Posterior vena cava (tissue), 2 donors: ENCODE results near the gene ATP8A2. TPM values are rescaled to one million over a fixed set of nuclear protein-coding genes. Genes with fewer than 3 reads are reported as not detected.
"Not testable (repeated sequence)": the region's sequence is repeated elsewhere in the genome, so short reads cannot be mapped to it uniquely, and the experiment has no call there.

Source experiments
- DNase-seq: peaks from one replicate; pipeline ENCODE4 v3.0.0-alpha.2; 2020; ENCODE audit warnings: low spot score
- intact Hi-C, 2 donors: fragments of 100-400 bp; cut with DNase I; formaldehyde crosslinking; loops; one replicate each; pipeline versions ENCODE4 v1.14.1 to v1.14.2; 2022 to 2023
- total RNA-seq, 2 donors: library from RNA; stranded (reverse); fragmentation: NEBNext Ultra II Directional; extraction: Animal tissue kit (Norgen Biotek cat#: 25700); gene quantifications; one replicate each; pipeline ENCODE4 v1.2.1, GENCODE V29; 2021
- donor health status: DM: yes; HTN: yes; CAD: no.
- donor health status: DM: yes; HTN: yes; CAD: no.

Gene ATP8A2
- total RNA-seq, 2 donors from 2014 or later: 0.24 to 0.60 TPM

DNA sequence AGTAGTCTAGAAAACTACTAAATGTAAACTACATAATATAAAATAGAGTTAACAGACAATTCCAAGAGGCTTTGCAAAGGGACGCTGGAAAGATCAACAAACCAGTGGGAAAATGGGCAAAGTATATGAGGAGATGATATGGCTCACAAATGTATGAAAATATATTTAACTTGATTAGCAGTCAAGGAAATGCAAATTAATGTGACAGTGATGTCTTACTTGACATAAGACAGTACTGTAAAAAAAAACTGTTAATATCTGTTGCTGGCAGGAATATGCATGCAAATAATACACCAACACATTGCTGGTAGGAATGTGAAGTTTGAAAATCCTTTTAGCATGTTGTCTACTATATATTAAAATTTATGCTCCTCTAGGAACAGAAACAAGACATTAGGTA is 136.1 kb downstream of the ATP8A2 start:
- no peak for DNase-seq
- intact Hi-C loops: no loop called here

DNA sequence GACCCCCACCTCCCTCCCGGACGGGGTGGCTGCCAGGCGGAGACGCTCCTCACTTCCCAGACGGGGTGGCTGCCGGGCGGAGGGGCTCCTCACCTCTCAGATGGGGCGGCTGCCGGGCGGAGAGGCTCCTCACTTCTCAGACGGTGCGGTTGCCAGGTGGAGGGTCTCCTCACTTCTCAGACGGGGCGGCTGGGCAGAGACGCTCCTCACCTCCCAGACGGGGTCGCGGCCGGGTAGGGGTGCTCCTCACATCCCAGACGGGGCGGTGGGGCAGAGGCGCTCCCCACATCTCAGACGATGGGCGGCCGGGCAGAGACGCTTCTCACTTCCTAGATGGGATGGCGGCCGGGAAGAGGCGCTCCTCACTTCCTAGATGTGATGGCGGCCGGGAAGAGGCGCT is 141.3 kb downstream of the ATP8A2 start:
- intact Hi-C loops, DNase-seq: not testable (repeated sequence)

DNA sequence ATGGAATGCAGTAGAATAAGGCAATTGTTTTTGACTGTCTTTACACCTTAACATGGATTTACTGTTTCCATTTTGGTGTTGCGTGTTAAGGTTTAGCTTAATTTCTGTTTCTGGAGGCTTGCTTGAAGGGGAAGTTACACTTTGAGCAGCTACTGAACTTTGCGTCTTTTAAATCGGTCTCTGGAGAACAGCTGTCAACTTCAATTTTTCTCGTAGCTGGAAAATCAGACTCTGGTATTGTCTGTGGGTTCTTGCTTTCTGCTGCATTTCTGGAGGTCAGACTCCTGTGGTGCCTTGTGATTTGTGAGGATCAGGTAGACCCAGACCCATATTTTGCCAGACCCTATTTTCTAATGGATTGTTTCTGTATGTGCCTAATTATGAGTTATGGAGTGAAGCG is 146.7 kb downstream of the ATP8A2 start:
- DNase-seq: no peak
- intact Hi-C loops: no loop called here

DNA sequence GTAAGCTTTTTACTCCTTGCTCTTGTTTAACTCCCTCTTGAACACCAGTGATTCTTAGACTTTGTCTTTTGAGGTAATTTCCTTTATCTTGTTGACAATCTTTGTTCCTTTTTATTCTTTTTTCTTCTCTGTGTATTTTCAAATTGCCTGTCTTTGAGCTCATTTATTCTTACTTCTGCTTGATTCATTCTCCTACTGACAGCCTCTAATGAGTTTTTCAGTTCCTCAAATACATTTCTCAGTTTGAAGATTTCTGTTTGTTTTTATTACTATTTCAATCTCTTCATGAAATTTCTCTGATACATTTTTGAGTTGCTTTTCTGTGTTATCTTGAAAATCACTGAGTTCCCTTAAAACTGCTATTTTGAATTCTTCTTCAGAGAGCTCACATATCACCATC is 154.1 kb downstream of the ATP8A2 start:
- no peak for DNase-seq
- intact Hi-C loops: no loop called here

DNA sequence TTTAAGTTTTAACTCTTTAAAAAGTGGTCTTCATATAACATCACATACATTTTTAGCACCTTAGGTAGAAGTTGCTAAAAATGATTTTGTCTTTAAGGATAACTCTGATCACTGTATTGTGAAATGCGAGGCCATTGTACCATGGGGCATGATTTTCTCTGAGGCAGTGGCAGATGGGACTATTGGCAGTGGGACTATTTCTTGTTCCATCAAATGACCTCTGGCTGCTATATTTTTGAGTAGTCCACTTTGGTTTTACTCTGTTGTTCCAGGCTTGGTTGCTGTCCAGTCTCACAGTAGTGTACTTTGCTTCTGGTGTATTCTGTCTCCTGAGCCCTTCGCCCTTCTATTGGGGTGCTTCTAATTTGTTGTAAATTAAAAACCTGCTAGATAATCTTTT is 156.5 kb downstream of the ATP8A2 start:
- DNase-seq: no peak
- intact Hi-C loops: no loop called here

DNA sequence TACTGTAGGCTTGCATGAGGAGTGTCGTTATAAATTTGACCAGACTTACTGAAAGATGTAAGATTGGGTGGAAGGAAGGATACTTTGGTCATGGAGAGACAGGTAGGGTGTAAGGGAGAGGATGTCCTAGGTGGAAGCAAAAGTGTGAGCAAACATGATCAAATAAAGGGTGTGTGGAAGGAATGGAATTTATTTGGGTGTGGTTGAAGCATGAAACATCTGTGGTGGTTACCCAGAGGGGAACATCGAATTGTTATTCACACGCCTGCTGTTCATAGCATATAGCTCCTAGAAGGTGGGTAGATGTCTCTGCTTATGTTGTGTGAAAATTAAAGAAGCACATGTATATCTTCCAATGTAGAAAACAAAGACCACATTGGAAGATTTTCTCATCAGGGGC is 157.7 kb downstream of the ATP8A2 start:
- intact Hi-C loops: no loop called here
- no peak for DNase-seq

DNA sequence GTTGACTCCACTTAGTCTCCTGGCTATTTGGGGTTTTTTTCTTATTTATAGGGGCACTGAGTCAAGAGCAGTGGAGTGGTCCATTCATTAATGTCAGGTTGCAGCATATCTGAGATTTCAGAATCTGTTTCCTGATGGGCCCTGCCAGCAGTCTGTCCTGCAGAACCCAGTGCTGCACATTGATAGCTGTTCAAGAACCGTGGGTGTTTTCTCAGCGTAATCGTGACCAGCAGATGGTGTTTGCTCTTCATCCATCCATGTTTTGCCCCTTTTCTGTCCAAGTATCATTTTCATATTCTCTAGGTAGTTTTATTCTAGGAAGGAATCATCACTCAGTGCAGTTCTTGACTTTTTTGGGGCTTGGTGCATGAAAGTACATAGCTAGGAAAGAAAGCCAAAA is 166.5 kb downstream of the ATP8A2 start:
- intact Hi-C loops: no loop called here
- no peak for DNase-seq

DNA sequence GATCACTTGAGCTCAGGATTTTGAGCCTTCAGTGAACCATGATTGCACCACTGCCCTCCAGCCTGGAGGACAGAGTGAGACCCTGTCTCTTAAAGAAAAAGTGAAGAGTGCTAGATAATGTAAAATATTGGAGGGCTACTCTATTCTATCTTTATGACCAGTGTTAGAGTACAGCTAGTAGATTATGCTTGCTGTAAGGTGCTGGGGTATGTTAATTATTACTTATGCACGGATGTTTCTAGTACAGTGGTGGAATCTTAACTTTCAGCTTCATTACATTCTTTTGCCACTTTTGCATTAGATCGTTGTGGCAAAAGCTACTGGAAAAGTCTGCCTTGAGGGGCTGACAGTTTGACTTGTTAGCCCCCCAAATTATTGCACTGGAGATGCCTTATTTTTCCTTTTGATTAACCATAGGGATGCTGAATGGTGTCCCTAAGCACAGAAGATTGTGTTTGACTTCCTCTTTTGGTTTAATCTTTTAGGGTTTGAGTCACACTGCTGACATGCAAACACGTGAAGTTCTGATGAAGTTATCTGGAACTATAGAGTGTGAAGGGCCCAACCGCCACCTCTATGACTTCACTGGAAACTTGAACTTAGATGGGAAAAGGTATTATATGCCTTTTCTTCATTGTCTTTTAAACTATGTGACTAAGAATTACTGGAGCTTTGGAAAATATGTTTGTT is 169.8 kb downstream of the ATP8A2 start:
- DNase-seq: no peak
- intact Hi-C loops: no loop called here

DNA sequence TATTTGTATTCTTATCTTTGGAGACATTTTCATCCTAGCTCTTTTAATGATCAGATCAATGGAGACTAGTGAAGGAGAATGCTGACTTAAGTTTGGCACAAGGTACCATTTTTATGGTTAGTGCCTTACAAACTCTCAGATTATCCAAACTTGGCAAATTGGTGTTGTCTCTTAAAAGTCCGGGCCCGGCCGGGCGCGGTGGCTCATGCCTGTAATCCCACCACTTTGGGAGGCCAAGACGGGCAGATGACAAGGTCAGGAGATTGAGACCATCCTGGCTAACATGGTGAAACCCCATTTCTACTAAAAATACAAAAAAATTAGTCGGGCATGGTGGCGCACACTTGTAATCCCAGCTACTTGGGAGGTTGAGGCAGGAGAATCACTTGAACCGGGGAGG is 177.2 kb downstream of the ATP8A2 start:
- intact Hi-C loops, DNase-seq: not testable (repeated sequence)

DNA sequence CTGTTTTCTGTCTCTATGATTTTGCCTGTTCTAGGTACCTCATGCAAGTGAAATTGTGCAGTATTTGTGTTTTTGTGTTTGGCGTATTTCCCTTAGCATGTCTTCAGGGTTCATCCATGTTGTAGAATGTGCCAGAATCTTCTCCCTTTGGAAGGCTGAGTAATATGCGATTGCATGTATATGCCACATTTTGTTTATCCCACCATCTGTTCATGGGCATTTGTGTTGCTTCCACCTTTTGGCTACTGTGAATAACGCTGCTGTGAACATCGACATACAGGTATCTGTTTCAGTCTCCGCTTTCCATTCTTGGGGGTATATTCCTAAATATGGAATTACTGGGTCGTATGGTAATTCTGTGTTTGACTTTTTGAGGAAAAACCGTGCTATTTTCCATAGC is 190.0 kb downstream of the ATP8A2 start:
- intact Hi-C loops: no loop called here
- DNase-seq: no peak

DNA sequence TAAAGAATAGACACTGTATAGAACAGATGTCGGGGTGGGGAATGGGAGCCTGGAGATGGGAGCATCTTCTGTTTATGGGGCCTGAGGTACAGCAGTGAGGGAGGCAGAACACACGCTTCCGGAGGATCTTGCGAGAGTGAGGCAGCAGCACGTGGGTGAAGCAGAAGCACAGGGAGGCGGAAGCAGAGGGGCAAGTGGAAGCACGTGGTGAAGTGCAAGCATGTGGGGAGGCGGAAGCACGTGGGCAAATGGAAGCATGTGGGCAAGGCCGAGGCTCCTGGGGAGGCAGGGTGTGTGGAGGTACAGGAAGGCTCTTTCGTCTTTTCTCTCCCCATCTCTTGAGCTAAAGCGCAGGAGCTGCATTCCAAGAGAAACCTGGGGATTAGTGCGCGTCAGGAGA is 198.4 kb downstream of the ATP8A2 start:
- no peak for DNase-seq

DNA sequence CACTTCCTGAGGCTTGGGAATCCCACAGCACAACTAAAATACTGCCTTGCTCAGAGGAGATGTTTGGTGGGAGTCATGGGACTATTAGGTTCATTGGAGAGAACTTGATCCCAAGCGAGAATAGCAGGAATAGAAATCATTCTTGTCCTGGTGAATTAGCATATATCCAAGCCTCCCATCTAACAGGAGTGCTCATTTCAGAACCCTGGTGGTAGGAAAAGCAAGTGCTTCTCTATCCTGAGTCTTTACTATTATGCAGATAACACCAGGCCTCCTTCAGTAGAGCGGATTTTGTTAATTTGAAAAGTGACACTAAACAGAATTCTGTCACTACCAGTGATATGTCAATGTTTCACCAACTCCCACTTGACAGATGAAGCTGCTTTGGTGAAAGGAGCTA is 199.5 kb downstream of the ATP8A2 start:
- no peak for DNase-seq
- intact Hi-C loops: loop anchor here in 1 of 2 donors (5.0 kb wide), 1 partner anchor 491 kb away; no protein-coding TSS in a partner anchor

More for the DNA sequence above, 198.4 kb downstream of the ATP8A2 start:
- intact Hi-C loops: loop anchor here in 1 of 2 donors (5.0 kb wide), 1 partner anchor 492 kb away; no protein-coding TSS in a partner anchor

DNA sequence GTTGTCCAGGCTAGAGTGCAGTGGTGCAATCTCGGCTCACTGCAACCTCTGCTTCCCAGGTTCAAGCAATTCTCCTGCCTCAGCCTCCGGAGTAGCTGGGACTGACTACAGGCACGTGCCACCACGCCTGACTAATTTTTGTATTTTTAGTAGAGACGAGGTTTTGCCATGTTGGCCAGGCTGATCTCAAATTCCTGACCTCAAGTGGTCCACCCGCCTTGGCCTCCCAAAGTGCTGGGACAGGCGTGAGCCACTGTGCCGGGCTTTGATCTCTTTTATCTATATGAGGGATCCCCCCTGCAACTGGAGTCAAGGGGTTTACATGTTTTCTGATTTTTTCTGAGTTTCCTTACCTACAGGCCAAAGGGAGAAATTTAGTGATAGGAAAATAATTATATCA is 200.4 kb downstream of the ATP8A2 start:
- intact Hi-C loops: loop anchor here in 1 of 2 donors (5.0 kb wide), 1 partner anchor 490 kb away; no protein-coding TSS in a partner anchor
- DNase-seq: not testable (repeated sequence)

DNA sequence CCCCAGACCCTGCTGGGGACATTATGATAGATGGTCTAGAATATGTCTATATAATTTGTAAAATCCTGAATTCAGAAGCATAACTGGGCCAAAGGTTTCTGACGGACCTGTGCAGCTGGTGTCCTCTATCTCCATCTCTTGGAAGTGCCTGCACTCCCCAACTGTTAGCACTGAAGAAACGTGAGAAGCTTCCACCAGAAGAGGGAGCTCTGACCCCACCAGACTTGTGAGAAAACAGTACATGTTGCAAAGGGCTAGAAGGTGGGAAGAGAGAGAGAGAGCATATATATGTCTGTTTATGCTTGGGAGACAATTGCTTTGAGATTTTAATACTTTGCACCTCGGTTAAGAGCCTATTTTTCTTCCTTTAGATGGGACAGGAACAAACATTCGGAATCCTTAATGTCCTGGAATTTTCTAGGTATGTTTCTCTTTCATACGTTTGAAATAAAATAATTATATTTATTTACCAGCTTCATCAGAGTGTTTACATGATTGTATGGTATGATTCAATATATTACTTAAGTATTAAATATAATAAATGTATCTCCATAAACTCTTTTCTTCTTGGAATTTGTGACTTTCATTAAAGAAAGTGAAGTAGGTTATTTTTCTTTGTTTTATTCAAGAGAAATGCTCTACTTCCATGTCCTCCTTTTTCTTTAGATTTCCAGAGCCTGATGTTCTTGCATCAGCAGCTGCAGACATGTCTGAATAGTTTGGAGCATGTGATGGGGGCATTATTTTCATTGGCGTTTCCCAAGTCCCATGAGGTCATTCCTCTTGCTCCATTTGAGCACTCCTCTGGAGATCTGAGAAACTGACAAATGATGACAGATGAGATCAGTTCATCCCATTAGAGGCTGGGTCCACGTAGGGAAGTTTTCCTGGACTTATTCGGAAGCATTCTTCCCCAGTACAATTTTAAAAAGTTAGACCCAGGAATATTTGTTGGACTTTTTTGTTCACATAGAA is 202.9 kb downstream of the ATP8A2 start:
- no peak for DNase-seq
- intact Hi-C loops: loop anchor here in 1 of 2 donors (5.0 kb wide), 1 partner anchor 488 kb away; no protein-coding TSS in a partner anchor

DNA sequence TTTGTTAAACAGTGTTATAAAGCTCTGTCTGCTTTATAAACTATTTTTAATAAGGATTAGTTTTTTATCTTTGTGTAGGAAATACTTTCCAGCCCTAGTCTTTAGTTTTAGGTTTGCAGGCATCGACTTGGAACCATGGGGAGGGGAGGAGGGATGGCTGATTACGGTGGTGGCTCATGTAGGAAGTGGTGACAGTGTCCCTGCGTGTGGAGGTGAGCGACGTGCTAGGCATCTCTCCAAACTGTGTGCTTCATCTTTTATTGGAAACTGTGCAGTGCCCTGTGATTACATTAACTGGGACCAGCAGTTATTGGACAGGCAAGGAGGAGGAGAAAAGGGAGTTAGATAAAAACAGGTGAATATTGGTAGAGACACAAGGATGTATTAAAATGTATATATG is 203.8 kb downstream of the ATP8A2 start:
- intact Hi-C loops: no loop called here
- no peak for DNase-seq

DNA sequence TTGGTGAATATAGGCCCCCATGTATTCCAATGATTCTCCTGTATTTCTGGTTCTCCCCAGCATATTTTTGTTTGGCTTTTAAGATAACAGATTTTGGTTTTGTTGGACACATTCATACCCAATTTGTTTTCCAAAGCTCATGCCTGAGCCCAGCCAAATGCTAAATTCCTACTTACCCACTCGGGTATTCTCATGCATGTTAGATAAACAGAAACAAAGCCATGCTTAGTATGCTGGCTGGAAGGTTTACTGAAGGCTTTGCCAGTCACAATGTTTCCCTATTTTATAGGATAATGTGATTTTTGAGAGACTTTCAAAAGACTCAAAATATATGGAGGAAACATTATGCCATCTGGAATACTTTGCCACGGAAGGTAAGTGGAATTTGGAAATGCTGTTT is 206.8 kb downstream of the ATP8A2 start:
- intact Hi-C loops: no loop called here
- DNase-seq: no peak

DNA sequence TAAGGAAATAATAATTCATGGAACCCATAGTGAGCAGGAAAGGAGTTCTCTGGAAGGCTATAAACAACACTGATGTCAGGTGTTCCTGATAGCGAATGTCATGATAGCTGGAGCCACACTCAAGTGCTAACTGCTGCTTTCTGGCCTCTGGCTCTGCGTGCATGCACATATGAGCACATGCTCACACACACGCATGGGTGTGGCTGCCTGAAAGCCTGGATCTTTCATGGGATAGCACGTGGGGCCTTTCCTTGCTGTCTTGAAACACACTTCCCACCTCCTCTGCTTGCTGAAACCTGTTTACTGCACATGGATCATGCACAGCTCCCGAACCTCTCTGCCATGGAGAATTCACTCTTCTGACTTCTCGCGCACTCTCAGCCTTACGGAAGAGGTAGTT is 207.4 kb downstream of the ATP8A2 start:
- no peak for DNase-seq
- intact Hi-C loops: no loop called here

DNA sequence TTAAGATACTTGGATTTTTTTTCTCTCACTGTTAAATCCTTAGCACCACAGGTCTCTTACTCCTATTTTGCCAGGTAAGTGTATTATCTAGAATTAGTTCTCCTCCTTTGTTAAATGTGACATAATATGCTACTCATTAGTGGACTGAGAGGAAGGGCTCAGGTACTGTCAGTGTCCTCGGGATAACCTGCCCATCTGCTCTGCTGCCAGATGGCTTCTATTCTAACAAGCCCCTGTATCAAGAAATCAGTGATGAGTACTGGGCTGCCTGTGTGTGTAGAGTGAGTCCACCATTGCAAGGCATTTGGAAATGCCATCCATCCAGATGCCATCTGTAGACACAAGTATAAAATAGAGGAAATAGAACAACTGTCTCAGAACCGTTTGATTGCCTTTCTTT is 209.6 kb downstream of the ATP8A2 start:
- intact Hi-C loops: no loop called here

DNA sequence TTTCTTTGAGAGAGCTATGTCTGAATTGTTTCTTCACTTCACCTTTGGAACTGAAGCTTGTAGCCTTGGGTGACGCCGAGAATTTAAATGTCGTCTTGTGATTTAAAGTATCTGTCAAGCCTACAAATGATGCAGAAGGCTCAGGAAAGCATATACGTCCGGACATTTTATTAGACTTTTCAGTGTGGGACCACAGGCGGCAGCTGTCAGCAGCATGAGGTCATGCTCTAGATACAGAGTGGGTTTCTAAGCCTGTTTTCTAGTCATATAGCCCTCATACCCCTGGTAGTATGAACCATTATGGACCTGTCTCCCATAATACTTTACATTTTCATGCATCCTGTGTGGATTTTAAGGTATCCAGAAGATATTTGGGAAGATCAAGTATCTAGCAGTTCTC is 212.3 kb downstream of the ATP8A2 start:
- DNase-seq: no peak
- intact Hi-C loops: no loop called here

More for the DNA sequence above, 209.6 kb downstream of the ATP8A2 start:
- DNase-seq: no peak

DNA sequence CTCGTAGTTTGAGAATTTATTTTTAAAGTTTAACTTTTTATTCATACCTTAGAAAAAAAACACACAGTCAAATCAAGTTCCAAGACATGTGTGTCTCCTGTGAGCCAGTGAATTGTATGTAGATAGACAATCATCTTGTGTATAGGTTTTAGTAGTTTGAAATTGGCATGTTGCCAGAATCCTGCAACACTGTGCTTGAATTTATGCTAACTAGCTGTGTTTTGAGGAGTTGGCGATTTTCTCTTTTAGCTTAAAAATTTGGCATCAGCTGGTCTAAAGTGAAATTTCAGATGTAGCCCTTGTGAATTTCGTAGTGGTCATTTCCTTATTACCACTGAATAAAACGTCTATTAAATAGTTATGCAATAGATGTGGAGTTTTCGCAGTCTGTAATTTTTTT is 213.2 kb downstream of the ATP8A2 start:
- no peak for DNase-seq
- intact Hi-C loops: no loop called here
